Testis (tissue), 2 donors: ENCODE measurements around the gene SMIM24.

Experiments used
- CTCF ChIP-seq, 3 experiments: fragments of 450-650 bp in 2 of 3; fragments of 200-600 bp in 1 of 3; sonication (generic) in 1 of 3; IDR thresholded peaks; one replicate each; pipeline ENCODE4 v1.5.1; 2016 to 2019; ENCODE audit warnings: antibody characterized with exemption in 3 of 3, mild to moderate bottlenecking in 2 of 3, moderate library complexity in 1 of 3
- POLR2A ChIP-seq: fragments of 450-650 bp; IDR thresholded peaks from one replicate; pipeline ENCODE4 v1.6.1; 2017; ENCODE audit warnings: antibody characterized with exemption, mild to moderate bottlenecking, moderate library complexity

GRCh38 chr19:3514930-3515329 is 34.6 kb upstream of the SMIM24 start:
- TF ChIP-seq CTCF (IDR thresholded peaks at IDR 0.05) (no peak), POLR2A (no peak)
